Measurements from ENCODE around the gene TMOD2. TPM values are rescaled to one million over a fixed set of nuclear protein-coding genes. Genes with fewer than 3 reads are reported as not detected.

Gene TMOD2
- total RNA-seq, 1 experiment from 2014 or later = 3.0 TPM

GRCh38 chr15:51771773-51772172, 20.4 kb downstream of the TMOD2 start:
- Histone ChIP-seq H3K9ac (ENCODE audit: extremely low read depth, insufficient read length, low read length) (no peak overlapping the region), H2BK5ac (ENCODE audit: insufficient read length, low read length) (no peak overlapping the region), H4K20me1 (ENCODE audit: control insufficient read depth, insufficient read depth, insufficient read length) (no peaks in the 10 kb centered on the region), H2BK120ac (ENCODE audit: low read depth, low read length, poor library complexity, severe bottlenecking) (no peak overlapping the region), H2BK15ac (ENCODE audit: low read depth, low read length) (no peak overlapping the region), H3K18ac (ENCODE audit: insufficient read length, low read depth, low read length) (no peak overlapping the region), H3K4me2 (ENCODE audit: insufficient read depth, insufficient read length, low read length) (no peak overlapping the region), H3K23ac (ENCODE audit: insufficient read length, low read depth, low read length) (no peak overlapping the region), H3K14ac (ENCODE audit: insufficient read depth, low read length) (no peak overlapping the region), H4K5ac (ENCODE audit: insufficient read length, low read depth, low read length) (no peak overlapping the region), H3K9me3 (ENCODE audit: control insufficient read depth, low read depth, low read length) (no peaks in the 10 kb centered on the region), H3K4ac (ENCODE audit: low read depth, low read length) (no peak overlapping the region), H3K27ac (ENCODE audit: insufficient read length, low read depth, low read length) (no peak overlapping the region), H3K4me1 (ENCODE audit: insufficient read depth, low read length) (no peaks in the 10 kb centered on the region), H2BK20ac (ENCODE audit: low read depth, low read length, poor library complexity, severe bottlenecking) (no peak overlapping the region), H4K91ac (ENCODE audit: insufficient read length, low read depth, low read length) (no peak overlapping the region), H2AFZ (ENCODE audit: low read length) (no peak overlapping the region), H4K8ac (replicated peaks; ENCODE audit: insufficient read length, low read depth, low read length) (no peak overlapping the region), H3K27me3 (ENCODE audit: insufficient read depth, low read length) (no peaks in the 10 kb centered on the region), H2BK12ac (ENCODE audit: insufficient read length, low read depth, low read length) (no peak overlapping the region), H3K79me2 (ENCODE audit: insufficient read depth, low read length) (no peaks in the 10 kb centered on the region), H3K79me1 (ENCODE audit: insufficient read depth, low read depth, low read length, poor library complexity, severe bottlenecking) (no peaks in the 10 kb centered on the region), H3K23me2 (ENCODE audit: insufficient read length, low read depth, low read length, poor library complexity, severe bottlenecking) (no peaks in the 10 kb centered on the region), H3T11ph (ENCODE audit: low read length) (no peak overlapping the region), H2AK5ac (ENCODE audit: insufficient read length, low read length) (no peak overlapping the region), H3K56ac (ENCODE audit: insufficient read length, low read depth, low read length) (no peak overlapping the region)
- no peak overlapping the region for H3K4me3 Mint-ChIP-seq
- no peaks in the 10 kb centered on the region for H3K27me3 Mint-ChIP-seq (ENCODE audit: low read depth)
- no peak overlapping the region for H3K27ac Mint-ChIP-seq
- no peaks in the 10 kb centered on the region for H3K9me3 Mint-ChIP-seq
- DNase-seq = no peak
- no peaks in the 10 kb centered on the region; a peak in 4 of 7 replicates for H3K36me3 Mint-ChIP-seq (ENCODE audit: insufficient read depth in 1 of 3, low read depth in 3 of 3)
- no peak for TF ChIP-seq CTCF (conservative IDR thresholded peaks at IDR 0.05)
- peaks cover 3 to 17% of the 10 kb centered on the region in 2 experiments for H3K4me1 Mint-ChIP-seq
- no CpG with 5 or more reads among the region's 1 CpG for WGBS (ENCODE audit: extremely low coverage, insufficient read length, low lambda C conversion rate)
